HG03442 (cell line): ENCODE data around the gene ITGAE.
A peak's percentile ranks its signal among the peaks of the same experiment; 100 is the strongest.

Experiments
- ATAC-seq: cut with Tn5 transposase; IDR thresholded peaks from one replicate; pipeline ENCODE4 v1.9.1; 2021; ENCODE audit warnings: mild to moderate bottlenecking, moderate library complexity; ENCODE audit not compliant: unreplicated experiment

ITGAE gene

DNA sequence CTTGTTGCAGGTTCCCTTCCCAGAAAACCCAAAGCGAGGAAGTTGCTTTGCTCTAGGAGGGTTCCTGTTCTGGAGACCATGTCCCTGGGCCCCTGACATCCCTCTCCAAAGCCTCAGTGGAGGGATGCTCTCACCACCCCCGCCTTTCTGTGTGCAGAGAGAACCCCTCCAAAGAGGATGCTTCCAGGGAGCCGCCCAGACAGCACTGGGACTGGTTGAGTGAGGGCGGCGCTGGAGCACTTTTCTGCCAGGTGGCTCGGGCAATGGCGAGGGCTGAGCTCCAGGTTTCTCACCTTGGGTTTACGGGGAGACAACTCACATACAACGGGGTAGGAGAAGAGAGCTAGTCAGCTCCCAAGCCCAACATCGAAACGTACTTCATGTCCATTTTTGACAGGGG, 125.1 kb downstream of the ITGAE start:
- ATAC-seq, result no peak

DNA sequence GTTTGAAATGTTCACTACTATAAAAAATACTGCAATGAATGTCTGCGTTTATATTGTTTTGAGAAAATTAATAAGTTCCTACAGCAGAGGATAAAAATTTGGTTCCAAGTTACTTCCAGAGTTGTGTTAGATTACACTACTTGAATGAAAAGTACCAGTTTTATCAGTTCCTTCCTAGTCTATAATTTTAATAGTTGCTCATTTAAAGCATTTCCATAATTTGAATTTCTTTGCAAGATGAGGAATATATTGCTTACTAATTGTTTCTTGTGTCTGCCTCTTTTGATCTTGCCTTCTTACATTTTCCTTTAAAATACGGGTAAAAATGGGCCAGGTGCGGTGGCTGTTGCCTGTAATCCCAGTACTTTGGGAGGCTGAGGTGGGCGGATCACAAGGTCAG, 128.4 kb downstream of the ITGAE start:
- no peak for ATAC-seq

DNA sequence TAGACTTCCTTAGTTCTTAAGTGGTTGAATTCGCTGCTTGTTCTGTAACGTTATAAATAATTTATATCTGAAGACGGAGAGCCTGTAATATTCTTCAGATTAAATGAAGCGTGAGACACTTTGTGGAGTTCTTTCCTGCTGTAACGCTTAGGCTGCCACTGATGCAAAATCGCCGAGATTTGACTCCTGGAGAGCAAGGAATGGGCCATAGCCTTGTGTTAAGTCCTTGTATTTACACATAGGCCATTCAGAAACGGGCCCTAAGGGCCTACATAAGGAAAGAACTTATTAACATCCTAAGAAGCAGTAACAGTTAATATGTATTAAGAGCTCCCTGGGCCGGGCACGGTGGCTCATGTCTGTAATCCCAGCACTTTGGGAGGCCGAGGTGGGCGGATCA, 131.4 kb downstream of the ITGAE start:
- no peak for ATAC-seq

DNA sequence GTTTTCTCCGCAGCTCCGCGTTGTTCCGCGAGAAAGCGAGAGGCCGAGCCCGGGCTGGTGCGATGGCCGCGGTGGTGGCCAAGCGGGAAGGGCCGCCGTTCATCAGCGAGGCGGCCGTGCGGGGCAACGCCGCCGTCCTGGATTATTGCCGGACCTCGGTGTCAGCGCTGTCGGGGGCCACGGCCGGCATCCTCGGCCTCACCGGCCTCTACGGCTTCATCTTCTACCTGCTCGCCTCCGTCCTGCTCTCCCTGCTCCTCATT, 132.0 kb downstream of the ITGAE start:
- ATAC-seq, result peak; percentile 16

DNA sequence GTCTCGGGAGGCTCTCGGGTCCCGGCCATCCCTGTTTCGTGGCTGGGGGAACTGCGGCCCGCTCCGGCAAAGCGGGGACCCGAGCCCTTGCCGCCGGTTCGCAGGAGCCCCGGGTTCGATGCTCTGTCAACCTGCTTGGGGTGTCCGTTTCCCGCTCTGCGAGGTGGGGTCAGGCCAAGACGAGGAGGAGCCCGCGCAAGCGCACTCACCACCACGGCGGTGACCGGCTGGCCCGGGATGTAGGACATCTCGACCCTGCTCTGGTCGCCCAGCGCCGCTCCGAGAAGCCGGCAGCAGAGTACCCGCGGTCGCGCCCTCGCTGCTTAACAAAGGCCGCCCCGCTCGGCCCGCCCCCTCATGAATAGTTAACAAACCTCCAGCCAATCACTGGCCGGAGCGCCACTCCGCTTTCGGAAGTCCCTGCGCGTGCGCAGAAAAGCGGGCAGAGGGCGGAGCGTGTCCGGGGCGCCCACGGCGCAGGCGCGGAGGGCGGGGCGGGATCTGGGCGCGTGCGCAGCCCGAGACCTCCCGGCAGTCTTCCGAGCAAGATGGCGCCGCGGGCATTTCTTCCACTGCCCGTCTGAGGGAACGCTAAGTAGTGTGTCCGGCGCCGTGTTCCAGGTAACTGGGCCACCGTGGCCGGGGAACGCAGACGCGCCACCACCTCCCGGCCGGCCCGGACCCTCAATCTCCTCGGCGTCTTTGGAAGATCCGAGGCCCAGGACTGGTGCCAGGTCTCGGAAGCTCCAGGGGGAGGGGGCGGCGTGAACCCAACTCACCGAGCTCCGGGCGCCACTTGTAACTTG, 132.5 kb downstream of the ITGAE start, which contains the start of the genes EMC6 and TAX1BP3:
TSS of gene EMC6 (plus strand) at position 534 of the 806 bp plus-strand sequence. CDS start 335 bp downstream, outside the sequence.
TSS of gene TAX1BP3 (minus strand) at position 300 of the 806 bp plus-strand sequence. CDS start at position 248, 52 bp downstream.
- peak; percentile 80 for ATAC-seq

DNA sequence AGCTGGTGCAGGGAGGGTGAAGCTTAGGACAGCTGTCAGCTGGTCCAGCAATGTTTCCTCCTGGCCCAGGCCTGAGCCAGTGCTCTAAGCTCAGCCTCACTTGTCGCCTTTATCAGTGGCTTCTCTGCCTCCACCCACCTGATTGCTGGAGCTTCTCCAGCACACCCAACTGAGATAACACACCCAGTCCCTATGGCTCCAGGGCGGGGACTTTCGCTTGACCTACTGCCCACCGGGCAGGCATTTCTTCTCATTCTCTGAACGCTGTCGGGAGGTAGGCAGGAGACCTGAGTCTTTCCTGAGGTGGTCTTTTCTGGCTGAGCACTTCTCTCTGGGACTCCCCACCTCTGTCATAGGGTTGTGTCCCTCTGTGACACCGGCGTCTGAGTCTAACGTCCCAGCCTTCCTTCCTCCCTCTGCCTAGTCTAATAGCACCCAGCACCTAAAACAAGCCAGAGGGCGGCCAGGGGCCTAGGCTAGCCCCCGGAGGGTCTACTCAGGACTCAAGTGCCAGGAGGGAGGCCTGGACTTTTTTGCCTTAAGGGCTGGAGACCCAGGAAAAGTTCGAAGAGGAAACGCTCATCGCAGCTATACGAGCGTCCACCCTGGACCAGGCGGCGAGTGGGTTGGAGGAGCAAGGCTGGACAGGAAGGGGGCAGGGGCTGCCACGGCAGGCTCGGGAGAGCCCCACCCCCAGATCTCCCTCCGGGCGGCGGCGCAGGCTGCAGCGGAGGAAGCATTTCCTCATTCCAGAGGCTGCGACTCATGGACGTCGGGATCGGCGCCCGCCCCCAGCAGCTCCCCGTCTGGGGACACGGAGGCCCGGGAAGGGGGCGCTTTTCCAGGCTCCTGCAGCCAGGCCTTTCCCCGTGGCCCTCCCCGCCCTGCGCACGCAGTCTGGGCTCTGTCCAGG, 133.4 kb downstream of the ITGAE start:
- peak; percentile 5 for ATAC-seq

DNA sequence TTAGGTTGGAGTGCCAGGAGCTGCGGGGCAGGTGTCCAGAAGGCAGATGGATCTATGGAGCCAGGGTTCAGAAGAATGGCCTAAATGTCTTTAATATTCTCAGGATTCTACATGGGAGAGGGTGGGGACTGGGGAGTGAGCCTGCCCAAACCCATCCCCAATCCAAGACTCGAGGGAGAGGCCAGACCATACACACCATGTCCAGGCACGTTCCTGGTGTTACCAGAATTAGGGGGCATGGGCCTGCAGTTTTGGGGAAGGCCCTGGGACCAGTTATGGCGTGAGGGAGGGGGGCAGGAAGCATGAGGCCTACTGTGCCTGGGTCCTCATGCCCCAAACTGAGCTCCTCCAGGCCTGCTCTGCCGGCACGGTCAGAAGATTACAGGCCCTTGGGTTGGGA, 134.5 kb downstream of the ITGAE start:
- no peak for ATAC-seq

DNA sequence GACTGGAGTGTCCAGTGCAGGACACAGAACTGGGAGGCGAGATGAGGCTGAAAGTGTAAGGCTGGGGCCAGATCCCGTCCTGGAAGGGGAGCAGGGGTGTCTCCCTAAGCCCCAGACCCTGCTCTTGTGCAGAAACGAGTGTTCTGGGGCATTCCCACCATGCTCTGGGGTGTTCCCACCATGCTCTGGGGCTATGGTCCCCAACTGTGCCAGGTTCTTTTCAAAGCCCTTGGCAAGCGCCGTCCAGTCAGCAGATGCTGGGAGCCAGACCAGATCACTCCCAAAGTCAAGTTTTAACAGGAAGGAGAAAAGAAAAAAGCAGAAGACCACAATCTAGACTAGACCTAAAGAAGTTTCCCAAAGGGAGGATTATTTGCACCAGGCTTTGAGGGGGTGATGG, 135.2 kb downstream of the ITGAE start:
- no peak for ATAC-seq
